SH-SY5Y (cell line): ENCODE data around the gene BZW2.

Source experiments
- GATA2 ChIP-seq: IDR thresholded peaks from 2 replicates; pipeline ENCODE4 v1.6.1; 2011; ENCODE audit warnings: mild to moderate bottlenecking, low read depth, low read length
- GATA3 ChIP-seq: IDR thresholded peaks from 2 replicates; pipeline ENCODE4 v1.6.1; 2011; ENCODE audit warnings: low read depth, mild to moderate bottlenecking, low read length, moderate library complexity

Gene BZW2

GRCh38 chr7:16708980-16709379 is 63.0 kb downstream of the BZW2 start:
- TF ChIP-seq GATA2, result no peak
- TF ChIP-seq GATA3, result no peak

- TF ChIP-seq GATA3 (no peak), GATA2 (no peak)
These were observed 64.7 kb downstream of the BZW2 start for GRCh38 chr7:16710651-16711050.

- TF ChIP-seq GATA3 (no peak), GATA2 (no peak)
These were observed 65.7 kb downstream of the BZW2 start for GRCh38 chr7:16711730-16712129.

GRCh38 chr7:16712916-16713315 is 66.9 kb downstream of the BZW2 start:
- no peak for TF ChIP-seq GATA3
- no peak for TF ChIP-seq GATA2

GRCh38 chr7:16715928-16716327 is 69.9 kb downstream of the BZW2 start:
- TF ChIP-seq GATA2, result no peak
- no peak for TF ChIP-seq GATA3

GRCh38 chr7:16718111-16718656 is 72.2 kb downstream of the BZW2 start:
- no peak for TF ChIP-seq GATA2
- no peak for TF ChIP-seq GATA3

- TF ChIP-seq GATA2, result no peak
- TF ChIP-seq GATA3, result no peak
These were observed 73.7 kb downstream of the BZW2 start for GRCh38 chr7:16719699-16720098.

GRCh38 chr7:16721541-16721940 is 75.6 kb downstream of the BZW2 start:
- TF ChIP-seq GATA2, result no peak
- TF ChIP-seq GATA3, result no peak

- TF ChIP-seq GATA3, result no peak
- no peak for TF ChIP-seq GATA2
These were observed 78.4 kb downstream of the BZW2 start for GRCh38 chr7:16724344-16724743.

GRCh38 chr7:16726189-16726588 is 80.2 kb downstream of the BZW2 start:
- TF ChIP-seq GATA2, result no peak

GRCh38 chr7:16727736-16728135 is 81.8 kb downstream of the BZW2 start:
- no peak for TF ChIP-seq GATA3
- no peak for TF ChIP-seq GATA2

- TF ChIP-seq GATA3 (no peak), GATA2 (no peak)
These were observed 82.8 kb downstream of the BZW2 start for GRCh38 chr7:16728811-16729210.

GRCh38 chr7:16729541-16729940 is 83.6 kb downstream of the BZW2 start:
- TF ChIP-seq GATA3, result no peak
- TF ChIP-seq GATA2, result no peak

- TF ChIP-seq GATA3, result no peak
- TF ChIP-seq GATA2, result no peak
These were observed 85.0 kb downstream of the BZW2 start for GRCh38 chr7:16730937-16731336.

- no peak for TF ChIP-seq GATA3
- TF ChIP-seq GATA2, result no peak
These were observed 86.8 kb downstream of the BZW2 start for GRCh38 chr7:16732828-16733227.

GRCh38 chr7:16734148-16734726 is 88.3 kb downstream of the BZW2 start:
- no peak for TF ChIP-seq GATA3
- no peak for TF ChIP-seq GATA2
